Occipital lobe (tissue), 2 donors: Measurements from ENCODE around the gene DHH. TPM values are rescaled to one million over a fixed set of nuclear protein-coding genes. Genes with fewer than 3 reads are reported as not detected.
A peak's percentile ranks its signal among the peaks of the same experiment; 100 is the strongest.
"Not testable (repeated sequence)": the region's sequence is repeated elsewhere in the genome, so short reads cannot be mapped to it uniquely, and the experiment has no call there.

ENCODE experiments used
- DNase-seq: peaks from one replicate; lab custom pipeline; 2025; lab: John Stamatoyannopoulos, UW
- total RNA-seq: library from RNA; depleted of rRNA; stranded (reverse); fragments of >200 nt; gene quantifications from one replicate; pipeline ENCODE4 v1.2.3, GENCODE V29; 2014

DHH gene
- total RNA-seq = 0.47 TPM

DNA sequence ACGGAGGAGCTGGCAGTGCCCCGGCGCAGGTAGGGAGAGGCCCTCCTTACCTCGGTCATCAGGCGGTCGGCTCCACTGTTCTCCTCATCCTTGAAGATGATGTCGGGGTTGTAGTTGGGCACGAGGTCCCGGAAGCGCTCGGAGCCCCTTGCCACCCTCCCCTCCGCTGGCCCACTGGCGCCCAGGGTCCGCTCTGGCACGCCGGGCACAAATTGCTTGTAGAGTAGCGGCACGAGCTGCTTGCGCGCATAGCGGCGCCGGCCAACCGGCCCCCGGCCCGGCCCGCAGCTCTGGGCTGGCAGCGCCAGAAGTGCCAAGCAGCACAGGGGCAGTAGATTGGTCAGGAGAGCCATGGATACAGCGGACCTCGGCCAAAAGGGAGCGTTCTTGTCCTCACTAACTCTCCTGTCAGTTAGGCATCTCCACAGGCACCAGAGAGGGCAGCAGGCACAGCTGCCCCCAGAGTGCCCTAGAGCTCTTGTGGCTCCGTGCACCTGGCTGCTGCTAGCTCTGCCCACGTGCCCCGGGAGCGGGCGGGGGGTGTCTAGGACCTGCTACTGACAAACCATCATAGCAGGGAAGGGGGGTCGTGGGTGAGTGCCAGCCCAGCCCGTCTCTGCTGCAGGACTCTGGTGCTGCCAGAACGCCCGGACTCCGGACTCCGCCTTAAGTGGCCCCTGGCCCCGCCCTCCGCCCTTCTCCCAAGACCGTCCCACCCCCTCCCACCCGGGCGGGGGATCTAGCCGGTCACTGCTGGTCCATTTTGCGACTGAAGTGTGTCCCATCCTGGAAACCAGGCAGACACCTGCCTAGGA, at the start of gene DHH:
Gene DHH, minus strand, starts transcription at position 642 of the 815 bp plus-strand sequence. Its CDS starts 289 bp downstream, at position 353.
- no peak for DNase-seq

DNA sequence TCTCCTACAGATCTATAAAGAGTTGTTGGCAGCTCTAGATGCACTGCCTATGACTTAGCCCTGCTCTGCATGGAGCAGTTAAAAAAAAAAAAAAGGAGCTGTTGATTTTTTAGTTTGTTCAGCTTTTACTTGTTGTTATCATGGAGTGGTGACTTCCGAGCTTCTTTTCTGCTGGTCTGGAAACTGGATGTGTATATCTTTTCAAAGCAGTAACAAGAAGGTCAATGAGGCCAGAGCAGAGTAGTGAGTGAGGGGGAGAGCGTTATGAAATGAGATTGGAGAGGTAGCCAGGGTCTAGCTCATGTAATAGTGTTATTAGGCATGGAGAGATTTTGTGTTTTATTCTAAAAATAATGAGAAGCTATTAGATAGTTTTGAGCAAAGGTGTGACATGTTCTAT, 49.8 kb upstream of the DHH start:
- DNase-seq = no peak

DNA sequence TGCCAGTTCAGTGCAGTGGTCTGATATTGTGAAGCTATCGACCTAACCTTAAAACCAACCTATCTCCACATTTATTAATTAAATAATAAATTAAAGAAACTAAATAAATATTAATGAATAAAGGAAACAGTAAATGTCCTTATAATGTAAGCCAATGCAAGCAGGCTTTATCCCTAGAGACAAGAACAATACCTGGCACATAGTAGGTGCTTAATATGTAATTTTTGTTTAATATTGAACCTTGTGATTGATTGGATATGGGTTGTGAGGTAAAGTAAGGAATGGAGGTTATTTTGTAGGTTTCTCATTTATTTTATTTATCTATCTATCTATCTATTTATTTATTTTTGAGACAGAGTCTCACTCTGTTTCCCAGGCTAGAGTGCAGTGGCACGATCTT, 44.4 kb upstream of the DHH start:
- no peak for DNase-seq

DNA sequence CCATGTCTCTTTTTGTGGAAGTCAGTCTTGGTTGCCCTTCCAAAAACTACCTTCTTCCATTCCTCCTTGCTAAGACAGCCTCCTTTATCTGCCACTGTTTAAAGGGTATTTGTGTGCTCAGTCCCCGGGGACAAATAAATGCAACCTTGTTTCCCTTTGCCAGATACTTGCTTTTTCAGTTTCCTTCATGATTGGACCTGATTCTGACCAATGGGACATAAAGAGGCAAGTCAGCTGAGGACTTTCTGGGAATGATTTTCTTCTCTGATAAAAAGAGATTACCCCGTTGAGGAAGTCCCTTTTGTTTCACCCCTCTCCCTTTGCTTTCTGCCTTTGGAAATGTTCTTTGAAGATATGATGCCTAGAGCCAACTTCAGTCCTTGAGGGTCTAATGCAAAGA, 44.0 kb upstream of the DHH start:
- DNase-seq = no peak

DNA sequence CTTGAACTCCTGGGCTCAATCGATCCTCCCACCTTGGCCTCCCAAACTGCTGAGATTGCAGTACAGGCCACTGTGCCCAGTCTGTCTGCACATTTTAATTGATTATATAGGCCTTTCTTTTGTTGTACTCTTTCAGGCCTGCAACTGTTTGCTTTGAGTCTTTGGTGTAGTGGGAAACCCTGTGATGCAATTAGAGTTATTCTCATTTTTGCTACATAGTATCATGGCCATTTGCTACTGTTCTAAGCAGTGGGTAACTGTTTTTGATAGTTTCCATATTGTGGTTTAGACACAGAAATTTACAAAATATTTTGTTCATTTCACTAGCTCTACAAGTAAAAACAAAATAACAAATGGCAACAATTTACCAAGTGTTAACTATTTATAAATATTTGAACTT, 42.9 kb upstream of the DHH start:
- no peak for DNase-seq

DNA sequence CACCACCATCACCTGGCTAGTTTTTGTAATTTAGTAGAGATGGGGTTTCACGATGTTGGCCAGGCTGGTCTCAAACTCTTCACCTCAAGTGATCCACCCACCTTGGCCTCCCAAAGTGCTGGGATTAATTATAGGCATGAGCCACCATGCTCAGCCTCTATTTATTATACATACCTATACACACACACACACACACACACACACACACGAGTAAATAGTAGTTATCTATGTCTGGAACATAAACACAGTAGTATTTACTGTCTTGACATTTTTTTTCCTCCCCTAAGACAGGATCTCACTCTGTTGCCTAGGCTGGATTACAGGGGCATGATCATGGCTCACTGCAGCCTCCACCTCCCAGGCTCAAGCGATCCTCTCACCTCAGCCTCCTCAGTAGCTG, 42.4 kb upstream of the DHH start:
- not testable (repeated sequence) for DNase-seq

DNA sequence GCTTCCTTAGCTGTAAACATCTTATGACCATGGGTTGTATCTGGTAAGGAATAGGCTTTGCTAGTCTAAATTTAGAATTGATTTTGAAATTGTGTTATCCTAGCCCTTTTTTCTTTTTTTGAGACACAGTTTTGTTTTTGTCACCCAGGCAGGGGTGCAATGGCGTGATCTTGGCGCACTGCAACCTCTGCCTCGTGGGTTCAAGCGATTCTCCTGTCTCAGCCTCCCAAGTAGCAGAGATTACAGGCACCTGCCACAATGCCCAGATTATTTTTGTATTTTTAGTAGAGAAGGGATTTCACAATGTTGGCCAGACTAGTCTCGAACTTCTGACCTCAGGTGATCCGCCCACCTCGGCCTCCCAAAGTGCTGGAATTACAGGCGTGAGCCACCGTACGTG, 39.0 kb upstream of the DHH start:
- DNase-seq = no peak

DNA sequence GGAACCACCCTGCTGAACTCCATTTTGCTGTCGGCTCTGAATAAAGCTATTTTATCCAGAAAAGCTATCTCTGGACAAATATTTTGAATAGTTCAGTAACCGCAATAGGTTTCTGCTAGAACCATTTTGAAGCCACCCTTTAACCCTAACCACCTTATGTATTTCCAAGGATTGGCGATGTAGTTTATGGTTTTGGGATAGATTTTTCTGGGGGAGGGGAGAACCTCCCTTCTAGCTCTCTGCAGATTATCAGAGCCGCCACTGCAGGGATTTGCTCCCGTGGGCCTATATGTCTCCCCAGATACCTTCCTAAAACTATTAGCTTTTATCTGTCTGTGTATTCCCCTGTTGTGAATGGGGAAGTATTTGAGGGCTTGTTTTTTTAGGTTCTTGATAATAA, 38.4 kb upstream of the DHH start:
- DNase-seq = no peak

DNA sequence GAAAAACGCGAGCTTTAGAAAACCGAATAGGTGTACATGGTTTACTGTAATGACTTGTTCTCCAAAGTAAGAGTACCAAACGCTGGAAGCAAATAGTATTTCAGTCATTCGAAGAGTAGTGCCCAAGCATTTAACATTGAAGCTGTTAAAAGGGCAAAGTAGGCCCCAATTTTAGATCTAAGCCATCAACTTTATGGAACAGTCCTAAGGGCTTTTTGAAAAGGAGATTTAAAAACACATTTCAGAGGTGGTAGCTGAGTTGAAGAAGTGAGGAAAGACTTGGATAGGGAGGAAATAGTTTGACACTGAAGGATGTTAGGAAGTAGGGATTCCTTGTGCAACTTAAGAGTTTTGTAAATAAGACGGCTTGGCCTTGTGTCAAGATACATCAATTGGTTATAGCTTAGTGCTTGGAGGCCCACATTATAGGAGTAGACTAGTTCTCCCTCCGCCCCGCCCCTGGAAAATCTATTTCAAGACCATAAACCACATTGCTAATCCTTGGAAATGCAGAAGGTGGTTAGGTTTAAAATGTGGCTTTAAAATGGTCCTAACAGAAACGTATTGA, 37.4 kb upstream of the DHH start:
- no peak for DNase-seq

DNA sequence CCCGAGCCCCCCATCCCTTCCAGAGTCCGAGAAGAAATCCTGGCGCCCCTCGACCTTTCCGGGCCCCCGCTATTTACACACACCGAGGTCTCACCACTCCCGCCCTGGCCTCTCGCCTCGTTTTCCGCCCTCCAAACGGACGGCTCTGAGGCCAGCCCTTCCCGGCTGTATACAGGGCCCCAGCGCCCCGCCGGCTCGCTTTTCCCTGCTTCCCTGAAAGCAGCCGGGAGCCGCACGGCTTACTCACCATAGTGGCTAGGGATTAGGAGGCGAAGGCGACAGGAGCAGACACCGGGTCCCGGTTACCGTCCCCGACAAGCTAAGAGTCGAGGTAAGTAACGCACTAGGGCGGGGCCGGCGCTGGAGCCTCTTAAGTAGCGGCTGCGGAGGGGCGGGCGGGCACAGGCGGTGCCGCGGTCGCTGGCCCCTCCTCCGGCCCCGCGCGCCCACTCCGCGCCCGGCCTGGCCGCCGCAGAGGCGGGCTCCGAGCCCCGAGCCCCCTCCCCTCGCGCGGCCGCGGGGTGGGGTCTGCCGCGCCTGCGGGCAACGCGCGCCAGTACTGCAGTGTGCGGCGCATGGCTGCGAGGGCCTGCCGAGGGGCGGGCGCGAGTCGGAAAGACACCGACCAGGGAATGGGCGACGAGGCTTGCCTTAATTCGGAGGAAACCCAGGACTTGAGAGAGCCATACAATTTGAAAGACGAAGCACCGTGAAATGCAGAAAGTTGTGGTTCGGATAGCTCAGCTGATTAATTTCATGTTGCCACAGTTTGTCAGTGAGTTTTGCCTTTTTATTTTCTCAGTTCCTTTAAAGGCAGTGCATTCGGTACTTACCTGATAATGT, 36.7 kb upstream of the DHH start, which contains the start of gene TUBA1B:
Gene TUBA1B, minus strand, starts transcription at position 345 of the 843 bp plus-strand sequence. Its CDS starts 95 bp downstream, at position 250.
- DNase-seq = peak; percentile 88

DNA sequence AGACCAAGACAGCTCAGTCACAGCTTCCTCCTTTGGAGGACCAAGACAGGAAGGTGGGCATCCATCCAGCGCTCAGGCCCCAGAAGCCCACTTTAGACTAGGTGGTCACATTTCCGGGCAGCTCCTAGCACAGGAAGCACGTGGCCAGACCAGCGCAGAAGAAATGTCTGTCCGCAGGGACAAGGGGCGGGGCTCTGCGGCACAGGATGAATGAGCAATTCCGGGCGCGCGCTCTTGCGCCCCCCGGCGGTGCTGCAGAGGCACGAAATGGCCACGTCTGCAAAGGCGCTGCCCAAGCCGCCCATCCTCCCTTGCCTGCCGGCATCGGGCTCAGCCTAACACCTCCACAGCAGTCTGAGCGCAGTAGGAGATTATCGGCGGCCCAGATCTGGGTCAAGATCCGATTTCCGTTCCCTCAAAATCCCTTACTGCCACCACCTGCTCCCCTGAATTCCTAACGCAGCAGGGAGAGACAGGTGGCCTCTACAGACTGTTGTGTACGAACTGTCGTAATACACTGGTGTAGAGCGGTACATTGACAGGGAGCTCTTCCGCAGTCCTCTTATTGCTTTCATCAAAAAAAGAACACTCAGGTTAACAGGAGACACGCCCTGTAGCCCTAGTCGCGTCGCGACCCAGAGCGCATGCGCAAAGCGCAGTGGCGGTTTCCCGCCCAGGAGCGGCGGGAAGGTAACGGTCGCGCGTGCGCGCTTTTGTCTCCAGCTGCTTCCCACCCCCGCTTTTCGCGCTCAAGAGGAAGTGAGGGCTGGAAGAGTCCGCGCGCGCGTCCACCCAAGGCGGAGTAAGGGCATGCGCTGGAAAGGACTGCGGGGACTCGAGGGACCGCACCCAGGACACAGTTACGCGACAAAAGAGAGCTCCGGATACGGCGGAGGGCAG, 35.8 kb upstream of the DHH start:
- peak; percentile 81 for DNase-seq

DNA sequence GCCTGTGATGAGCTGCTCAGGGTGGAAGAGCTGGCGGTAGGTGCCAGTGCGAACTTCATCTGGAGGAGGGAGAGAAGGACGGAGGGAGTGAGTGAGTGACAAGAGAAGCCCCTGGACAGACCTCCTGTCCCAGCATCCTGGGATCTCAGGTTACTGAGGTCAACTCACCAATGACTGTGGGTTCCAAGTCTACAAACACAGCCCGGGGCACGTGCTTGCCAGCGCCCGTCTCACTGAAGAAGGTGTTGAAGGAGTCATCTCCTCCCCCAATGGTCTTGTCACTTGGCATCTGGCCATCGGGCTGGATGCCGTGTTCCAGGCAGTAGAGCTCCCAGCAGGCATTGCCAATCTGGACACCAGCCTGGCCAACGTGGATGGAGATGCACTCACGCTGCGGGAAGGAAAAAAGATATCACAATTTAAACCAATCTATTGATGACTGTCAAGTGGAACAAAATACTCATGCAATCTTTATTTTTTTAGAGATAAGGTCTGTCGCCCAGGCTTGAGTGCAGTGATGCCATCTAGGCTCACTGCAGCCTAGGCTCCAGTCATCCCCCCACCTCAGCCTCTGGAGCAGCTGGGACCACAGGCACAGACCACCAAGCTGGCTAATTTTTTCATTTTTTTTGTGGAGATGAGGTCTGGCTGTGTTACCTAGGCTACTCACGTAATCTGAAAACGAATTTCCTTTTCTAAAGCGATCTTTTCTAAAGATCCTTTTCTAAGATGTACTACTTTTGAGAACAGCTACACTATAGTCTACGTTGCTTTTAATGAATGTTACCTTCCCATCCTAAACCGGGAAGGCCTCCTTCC, 34.9 kb upstream of the DHH start:
- DNase-seq = no peak

DNA sequence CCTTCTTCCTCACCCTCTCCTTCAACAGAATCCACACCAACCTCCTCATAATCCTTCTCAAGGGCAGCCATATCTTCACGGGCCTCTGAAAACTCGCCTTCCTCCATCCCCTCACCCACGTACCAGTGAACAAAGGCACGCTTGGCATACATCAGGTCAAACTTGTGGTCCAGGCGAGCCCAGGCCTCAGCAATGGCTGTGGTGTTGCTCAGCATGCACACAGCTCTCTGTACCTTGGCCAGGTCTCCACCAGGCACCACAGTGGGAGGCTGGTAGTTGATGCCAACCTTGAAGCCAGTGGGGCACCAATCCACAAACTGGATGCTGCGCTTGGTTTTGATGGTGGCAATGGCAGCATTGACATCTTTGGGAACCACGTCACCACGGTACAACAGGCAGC, 33.4 kb upstream of the DHH start:
- DNase-seq = not testable (repeated sequence)

DNA sequence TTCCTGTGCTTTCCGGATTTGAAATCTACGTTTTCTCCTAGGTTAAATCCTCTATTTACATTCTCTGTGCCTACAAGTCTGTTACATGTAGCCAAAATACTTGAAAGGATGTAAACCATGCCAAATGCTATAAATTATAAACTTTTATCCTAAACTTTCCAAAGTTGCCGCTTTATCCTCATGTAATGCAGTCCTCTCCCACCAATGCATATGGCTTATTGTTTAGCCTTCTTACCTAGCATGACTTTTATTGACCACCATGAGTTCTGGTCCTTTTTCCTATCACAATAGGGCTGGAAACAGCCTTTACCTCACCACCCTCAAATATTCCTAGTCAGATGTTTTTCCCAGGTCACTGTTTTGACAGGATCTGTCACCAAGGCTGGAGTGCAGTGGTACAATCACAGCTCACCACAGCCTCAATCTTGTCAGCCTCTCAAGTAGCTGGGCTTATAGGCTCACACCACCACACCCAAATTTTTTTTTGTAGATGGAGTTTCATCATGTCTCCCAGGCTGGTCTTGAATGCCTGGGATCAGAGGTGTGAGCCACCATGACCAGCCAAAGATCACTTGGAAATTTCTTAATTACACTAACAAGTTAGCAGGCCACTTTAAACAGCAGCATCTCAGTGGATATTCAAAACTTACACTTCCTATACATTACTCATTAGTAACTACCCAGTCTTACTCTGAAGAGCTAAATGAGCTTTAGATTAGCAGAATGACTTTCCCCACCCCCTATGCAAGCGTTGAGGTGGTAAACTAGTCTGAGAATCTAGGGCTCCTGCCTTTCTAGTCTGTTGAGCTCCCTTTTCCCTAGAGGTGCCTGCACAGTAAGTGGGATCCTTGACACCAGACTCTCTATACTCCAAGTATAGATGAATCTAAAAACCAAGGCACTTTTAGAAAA, 32.5 kb upstream of the DHH start:
- DNase-seq = no peak

DNA sequence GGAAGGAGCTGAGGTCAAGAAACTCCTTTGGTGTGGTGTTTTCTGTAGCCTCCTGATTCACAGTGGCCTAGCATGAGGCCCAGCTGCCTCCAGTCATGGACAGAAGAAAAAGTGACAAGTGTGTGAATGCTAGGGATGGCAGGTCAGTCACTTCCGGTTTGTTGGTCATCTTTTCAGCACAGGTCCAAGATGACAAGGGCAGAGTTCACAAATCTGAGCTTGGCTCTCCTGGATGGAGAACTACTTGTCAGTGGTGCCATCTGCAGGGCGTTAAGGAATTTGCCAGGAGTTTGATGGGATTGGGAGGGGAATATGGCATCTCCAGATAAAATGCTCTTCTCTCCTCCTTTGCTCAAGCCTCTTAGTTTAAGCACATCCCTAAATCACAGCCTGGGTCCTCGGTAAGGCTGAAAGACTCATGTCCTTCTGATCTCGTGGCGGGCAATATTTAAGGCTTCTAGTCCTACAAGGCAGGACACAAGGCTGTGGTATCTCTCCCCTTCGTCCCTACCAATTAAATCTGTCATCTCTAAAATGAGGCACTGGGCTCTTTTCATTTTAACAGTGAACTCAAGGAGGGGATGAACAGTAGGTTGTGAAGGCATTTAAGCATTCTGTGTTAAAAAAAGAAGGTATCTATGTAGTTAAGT, 26.6 kb upstream of the DHH start:
- no peak for DNase-seq

DNA sequence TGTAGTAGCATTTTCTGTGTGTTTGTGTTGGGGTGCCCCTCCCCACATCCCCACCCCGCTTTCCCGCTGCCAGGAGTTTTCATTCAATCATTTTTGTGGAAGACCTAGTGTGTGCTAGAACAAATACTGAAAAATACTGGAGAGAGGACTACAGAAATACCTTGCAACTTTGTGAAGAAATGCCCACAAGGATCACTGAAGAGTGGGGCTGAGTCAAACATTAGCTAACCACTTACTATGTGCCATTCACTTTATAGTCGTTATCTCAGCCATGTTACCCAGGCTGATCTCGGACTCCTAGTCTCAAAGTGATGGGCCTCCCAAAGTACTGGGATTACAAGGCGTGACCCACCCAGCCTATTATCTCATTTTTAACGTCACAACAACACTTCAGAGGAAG, 16.6 kb upstream of the DHH start:
- no peak for DNase-seq

DNA sequence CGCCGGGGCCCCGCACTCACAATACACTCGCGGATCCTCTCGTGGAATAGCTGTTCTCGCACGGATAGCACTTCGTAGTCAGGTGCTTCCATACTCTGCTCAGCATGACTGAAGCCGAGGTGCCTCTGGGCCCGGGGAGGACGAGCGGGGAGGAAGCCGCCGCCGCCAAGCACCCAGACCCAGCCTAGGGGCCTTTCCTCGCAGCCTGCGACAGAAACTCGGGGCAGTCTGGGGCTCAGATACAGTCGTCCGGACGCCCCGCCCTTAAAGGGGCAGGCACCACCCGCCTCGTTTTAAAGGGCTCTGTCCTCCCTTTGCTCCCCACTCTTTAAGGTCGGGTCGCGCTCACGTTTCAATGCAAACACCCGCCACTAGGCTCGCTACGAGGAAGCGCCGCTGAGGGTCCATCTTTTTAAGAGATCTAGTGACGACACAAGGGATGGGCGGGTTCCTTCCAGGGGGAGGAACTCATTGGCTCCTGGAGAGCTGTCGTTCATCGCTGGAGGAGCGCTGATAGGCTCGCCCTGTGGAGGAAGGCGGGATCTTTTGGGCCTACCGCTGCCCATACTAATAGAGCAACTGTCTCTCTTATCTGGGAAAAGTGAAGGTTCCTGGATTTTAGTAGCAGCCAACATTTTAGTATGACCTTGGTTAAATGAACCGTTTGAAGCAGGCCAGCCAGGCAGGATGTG, 16.0 kb upstream of the DHH start, which contains the start of gene LMBR1L:
Gene LMBR1L, minus strand, starts transcription at position 384 of the 692 bp plus-strand sequence. Its CDS starts 292 bp downstream, at position 92.
- peak; percentile 96 for DNase-seq
